Common myeloid progenitor, CD34-positive (primary cell): ENCODE results near the gene CADPS.

Source experiments
- CTCF ChIA-PET: fragments of 350-600 bp; sonication (Branson Sonifier 250); formaldehyde crosslinking; loops from one replicate; lab custom pipeline; 2021; ENCODE audit warnings: antibody characterized with exemption; lab: Charles Lee
- POLR2A ChIA-PET: fragments of 350-600 bp; sonication (Branson Sonifier 250); formaldehyde crosslinking; loops from one replicate; lab custom pipeline; 2021; ENCODE audit warnings: antibody characterized with exemption; lab: Charles Lee
- DNase-seq, 3 donors: peaks; one replicate each; pipeline versions ENCODE4 v3.0.0 to v3.0.0-alpha.2; 2013
- H3K27ac ChIP-seq, 2 experiments: 1 replicate in 1 of 2; 2 replicates in 1 of 2; pipeline ENCODE4 v1.7.0; 2013; ENCODE audit warnings: inconsistent platforms in 2 of 2, low read length in 2 of 2, mild to moderate bottlenecking in 2 of 2, low read depth in 1 of 2, moderate library complexity in 1 of 2; ENCODE audit not compliant: severe bottlenecking in 2 of 2, insufficient read depth in 1 of 2, poor library complexity in 1 of 2
- H3K27me3 ChIP-seq, 5 experiments: replicated peaks in 2 of 5; 1 replicate in 3 of 5; 2 replicates in 2 of 5; pipeline versions ENCODE4 v1.6.1 to v1.7.0; 2013; ENCODE audit warnings: low read length in 4 of 5, mild to moderate bottlenecking in 2 of 5, moderate library complexity in 2 of 5, inconsistent platforms in 1 of 5; ENCODE audit not compliant: insufficient read depth in 5 of 5, control insufficient read depth in 4 of 5
- H3K36me3 ChIP-seq, 4 experiments: 1 replicate in 2 of 4; 2 replicates in 2 of 4; pipeline versions ENCODE4 v1.6.1 to v1.7.0; 2013; ENCODE audit warnings: low read length in 3 of 4, control low read depth in 1 of 4, mild to moderate bottlenecking in 1 of 4; ENCODE audit not compliant: control insufficient read depth in 4 of 4, insufficient read depth in 4 of 4
- H3K4me1 ChIP-seq, 4 experiments: 1 replicate in 3 of 4; 2 replicates in 1 of 4; pipeline versions ENCODE4 v1.6.1 to v1.7.1; 2013; ENCODE audit warnings: low read length in 3 of 4, mild to moderate bottlenecking in 3 of 4, control low read depth in 1 of 4, inconsistent platforms in 1 of 4, moderate library complexity in 1 of 4; ENCODE audit not compliant: control insufficient read depth in 4 of 4, insufficient read depth in 4 of 4; ENCODE audit errors: control extremely low read depth in 1 of 4
- H3K4me3 ChIP-seq, 7 experiments: 1 replicate in 4 of 7; 2 replicates in 3 of 7; pipeline versions ENCODE4 v1.5.1 to v1.7.0; 2013; ENCODE audit warnings: mild to moderate bottlenecking in 7 of 7, low read length in 6 of 7, moderate library complexity in 6 of 7, inconsistent platforms in 2 of 7, low read depth in 2 of 7, control low read depth in 1 of 7; ENCODE audit not compliant: insufficient read depth in 4 of 7, control insufficient read depth in 1 of 7; ENCODE audit errors: extremely low read depth in 1 of 7
- H3K9me3 ChIP-seq, 5 experiments: 1 replicate in 4 of 5; 2 replicates in 1 of 5; pipeline versions ENCODE4 v1.6.1 to v1.7.1; 2013; ENCODE audit warnings: low read length in 4 of 5, mild to moderate bottlenecking in 2 of 5, inconsistent platforms in 1 of 5, low read depth in 1 of 5, moderate library complexity in 1 of 5; ENCODE audit not compliant: control insufficient read depth in 4 of 5, insufficient read depth in 2 of 5; ENCODE audit errors: control extremely low read depth in 1 of 5
- WGBS: methylation state at CpG from one replicate; pipeline ENCODE4 v1.1.5; 2013; ENCODE audit not compliant: insufficient coverage; 5-methylcytosine and 5-hydroxymethylcytosine counted together

The CADPS gene

DNA sequence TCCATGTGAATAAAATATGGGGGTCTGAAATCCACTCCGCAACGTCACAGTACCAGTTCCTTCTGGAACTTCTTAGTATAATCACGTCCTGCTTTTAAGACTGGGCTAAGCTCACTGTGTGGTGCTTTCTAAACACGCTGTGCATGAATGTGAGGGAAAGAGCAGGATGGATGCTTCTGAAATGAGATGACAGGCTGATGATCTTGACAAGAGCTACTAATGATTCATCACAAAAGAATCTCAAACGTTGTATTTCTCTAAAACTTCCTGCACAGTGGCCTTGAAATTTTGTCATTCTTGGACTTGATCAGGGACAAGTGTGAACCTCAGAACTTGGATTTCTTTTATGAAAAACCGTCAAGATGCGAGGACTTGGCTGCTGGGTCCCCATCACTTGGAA, 221.4 kb downstream of the CADPS start:
- 75% methylated on average over 5 of the region's 7 CpGs for whole genome bisulfite sequencing
- CTCF ChIA-PET: no interaction called here
- POLR2A ChIA-PET: no interaction called here

DNA sequence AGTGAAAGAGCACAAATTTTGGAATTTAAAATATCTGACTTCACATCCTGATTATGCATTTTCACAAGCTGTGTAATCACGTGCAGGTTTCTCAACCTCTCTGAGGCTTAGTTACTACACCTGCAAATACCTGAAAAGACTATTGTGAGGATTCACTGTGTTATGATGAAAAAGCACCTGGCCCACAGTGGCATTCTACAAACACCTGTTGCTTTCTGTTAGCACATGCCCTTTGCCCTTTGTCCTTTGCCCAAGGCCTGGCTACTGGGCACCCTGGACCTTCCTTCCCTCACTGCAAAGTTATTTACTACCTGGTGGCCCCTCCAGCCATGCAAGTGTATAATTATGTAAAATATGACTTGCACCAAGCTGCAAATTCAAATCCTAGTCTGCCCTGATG, 227.5 kb downstream of the CADPS start:
- ChIA-PET CTCF (no interaction called here), POLR2A (no interaction called here)
- no peaks in the 10 kb centered on the region for H3K36me3 ChIP-seq
- no peak overlapping the region for H3K27ac ChIP-seq
- H3K9me3 ChIP-seq: no peaks in the 10 kb centered on the region
- no peaks in the 10 kb centered on the region for H3K4me1 ChIP-seq
- H3K4me3 ChIP-seq: no peak overlapping the region
- H3K27me3 ChIP-seq: peaks cover 0 to 2% (median 0%) of the 10 kb centered on the region in 5 experiments
- no CpG with 5 or more reads among the region's 1 CpG for WGBS
- DNase-seq: no peak

More for the DNA sequence above, 221.4 kb downstream of the CADPS start:
- H3K36me3 ChIP-seq: no peaks in the 10 kb centered on the region
- no peaks in the 10 kb centered on the region for H3K4me1 ChIP-seq
- H3K27ac ChIP-seq: no peak overlapping the region
- no peak overlapping the region for H3K4me3 ChIP-seq
- H3K27me3 ChIP-seq: peaks cover 0 to 9% (median 2%) of the 10 kb centered on the region in 5 experiments
- DNase-seq: no peak
- no peaks in the 10 kb centered on the region for H3K9me3 ChIP-seq

DNA sequence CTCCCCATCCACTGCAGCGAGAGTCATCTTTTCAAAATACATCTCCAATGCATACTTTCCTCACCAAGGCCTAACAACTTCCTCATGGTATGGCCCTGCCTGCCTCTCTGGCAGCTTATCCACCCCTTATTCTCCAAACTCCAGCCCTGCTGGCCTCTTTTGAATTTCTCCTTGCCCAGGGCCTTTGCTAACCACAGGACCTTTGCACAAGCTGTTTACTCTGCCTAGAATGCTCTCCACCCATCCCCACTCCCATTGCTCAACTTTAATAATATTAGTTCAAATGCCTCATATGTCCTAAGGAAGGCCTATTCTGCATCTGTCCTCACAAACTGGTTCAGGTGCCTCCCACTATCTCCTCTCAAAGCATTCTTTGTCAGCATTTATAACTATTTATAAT, 230.7 kb downstream of the CADPS start:
- CTCF ChIA-PET: no interaction called here
- Histone ChIP-seq H3K4me1 (no peaks in the 10 kb centered on the region), H3K36me3 (no peaks in the 10 kb centered on the region), H3K27ac (no peak overlapping the region), H3K9me3 (no peaks in the 10 kb centered on the region), H3K4me3 (no peak overlapping the region), H3K27me3 (no peaks in the 10 kb centered on the region)
- POLR2A ChIA-PET: no interaction called here
- DNase-seq: no peak
- 100% methylated on average over 1 of the region's 1 CpG for WGBS

DNA sequence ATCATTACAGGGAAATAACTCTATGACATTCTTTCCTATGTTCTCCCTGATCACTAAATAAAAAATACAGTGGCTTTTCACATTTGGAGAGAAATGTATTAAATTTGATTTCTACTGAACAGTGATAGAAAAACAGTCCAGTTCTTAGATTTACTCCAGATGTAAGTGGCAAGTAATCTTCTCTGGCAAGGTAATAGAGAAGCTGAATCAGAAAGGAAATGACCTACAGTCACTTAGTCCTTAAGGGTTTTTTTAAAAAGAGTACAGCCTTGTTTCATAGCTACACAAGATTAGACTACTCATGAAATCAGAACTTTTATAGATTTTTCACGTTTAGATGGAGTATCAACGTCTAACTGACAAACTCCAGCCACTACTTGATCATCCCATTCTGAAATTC, 236.9 kb downstream of the CADPS start:
- Histone ChIP-seq H3K36me3 (no peaks in the 10 kb centered on the region), H3K4me1 (no peaks in the 10 kb centered on the region), H3K9me3 (no peaks in the 10 kb centered on the region), H3K4me3 (no peak overlapping the region), H3K27ac (no peak overlapping the region), H3K27me3 (peaks cover 0 to 11% (median under 1%) of the 10 kb centered on the region in 5 experiments)
- no peak for DNase-seq
- no CpG with 5 or more reads among the region's 2 CpGs for WGBS
- ChIA-PET POLR2A (no interaction called here), CTCF (no interaction called here)

DNA sequence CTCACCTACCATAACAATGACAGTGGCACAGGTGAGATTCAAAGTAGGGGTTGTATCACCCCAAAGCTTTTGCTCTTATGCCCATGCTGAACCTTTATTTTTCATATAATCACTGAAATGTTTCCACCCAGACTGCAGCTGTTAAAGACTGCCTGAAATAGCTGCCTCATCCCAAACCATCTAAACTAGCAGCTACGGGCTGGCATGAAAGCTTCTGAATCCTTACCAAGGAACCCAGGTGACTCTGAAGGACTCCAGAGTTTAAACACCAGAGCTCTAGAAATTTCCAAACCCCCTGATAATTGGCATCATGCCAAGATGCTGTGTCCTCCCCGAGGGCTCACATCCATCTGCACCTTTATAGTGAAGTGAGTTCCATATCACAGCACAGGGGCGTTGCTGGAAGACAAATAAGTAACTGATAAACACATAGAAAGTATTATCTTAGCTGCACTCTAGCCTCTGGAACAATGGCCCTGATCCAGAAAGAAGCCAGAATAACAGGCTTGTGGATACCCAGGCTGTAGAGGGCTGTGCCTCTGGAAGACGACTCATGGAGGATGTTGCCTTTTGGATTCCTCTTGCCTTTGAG, 238.9 kb downstream of the CADPS start:
- ChIA-PET POLR2A (no interaction called here), CTCF (interaction anchor here (1.3 kb wide), 1 partner anchor 11 kb away, joined by 6 read pairs; no protein-coding TSS in a partner anchor)
- no peaks in the 10 kb centered on the region for H3K9me3 ChIP-seq
- no peaks in the 10 kb centered on the region for H3K36me3 ChIP-seq
- WGBS: 69% methylated on average over 4 of the region's 4 CpGs
- no peaks in the 10 kb centered on the region for H3K4me1 ChIP-seq
- DNase-seq: no peak
- H3K4me3 ChIP-seq: no peak overlapping the region
- H3K27me3 ChIP-seq: peaks cover 0 to 28% (median 6%) of the 10 kb centered on the region in 5 experiments
- H3K27ac ChIP-seq: no peak overlapping the region

DNA sequence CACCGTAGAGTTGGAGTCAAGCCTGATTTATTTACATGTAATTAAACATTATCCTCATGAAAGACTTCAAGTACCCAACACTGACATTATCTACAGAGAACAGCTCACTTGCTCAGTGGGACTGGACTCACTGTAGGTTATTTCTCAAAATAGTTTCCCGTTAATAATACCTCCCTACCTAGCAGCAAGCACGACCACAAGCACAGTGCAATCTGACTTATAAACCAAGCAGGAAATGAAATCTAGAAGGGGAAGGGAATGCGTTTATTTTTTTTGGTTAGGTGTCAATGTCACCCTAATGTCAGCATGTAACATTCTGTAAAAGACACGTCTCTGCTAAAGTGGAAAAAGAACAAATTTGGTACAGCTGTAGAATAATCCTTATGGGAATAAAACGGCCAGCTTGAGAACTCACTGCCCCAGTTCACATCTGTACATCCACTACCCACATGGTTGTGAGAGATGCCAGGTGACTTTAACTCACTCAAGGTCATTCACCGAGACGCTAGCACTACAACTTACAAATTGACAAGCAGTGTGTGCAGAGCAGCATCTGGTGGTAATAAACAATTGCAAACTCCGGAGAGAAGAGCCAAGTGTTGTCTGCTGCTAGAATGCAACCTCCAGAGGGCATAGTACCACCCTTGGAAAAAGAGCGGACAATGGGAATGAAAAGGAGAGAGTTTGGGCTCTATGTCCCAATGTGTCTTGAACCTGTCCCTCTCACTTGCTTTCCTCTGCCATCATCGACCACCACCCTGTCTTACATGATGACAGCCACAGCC, 242.5 kb downstream of the CADPS start:
- Histone ChIP-seq H3K4me1 (no peaks in the 10 kb centered on the region), H3K36me3 (no peaks in the 10 kb centered on the region), H3K27me3 (peaks cover 0 to 34% (median 10%) of the 10 kb centered on the region in 5 experiments), H3K9me3 (no peaks in the 10 kb centered on the region), H3K4me3 (no peak overlapping the region), H3K27ac (no peak overlapping the region)
- ChIA-PET CTCF (no interaction called here), POLR2A (no interaction called here)
- DNase-seq: no peak
- 73% methylated on average over 6 of the region's 11 CpGs for WGBS

DNA sequence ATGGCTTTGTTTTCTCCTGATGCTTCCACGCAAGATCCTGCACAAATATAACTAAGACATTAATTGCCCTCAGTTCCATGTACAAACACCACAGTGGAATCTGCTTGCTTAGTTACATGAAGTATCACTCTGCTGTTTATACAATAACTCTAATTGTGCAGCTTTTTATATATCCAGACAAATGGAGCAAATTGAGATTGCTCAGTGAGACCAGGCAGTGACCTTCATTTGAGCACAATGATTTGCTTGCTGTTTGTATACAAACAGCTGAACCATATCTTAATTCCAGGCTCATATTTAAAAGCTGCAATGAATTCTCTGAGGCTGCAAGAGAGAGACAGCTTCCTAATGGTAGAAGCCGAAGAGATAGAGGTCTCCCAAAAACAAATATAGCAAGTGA, 243.7 kb downstream of the CADPS start:
- peaks cover 0 to 31% (median 12%) of the 10 kb centered on the region in 5 experiments for H3K27me3 ChIP-seq

More for the DNA sequence above, 243.7 kb downstream of the CADPS start:
- CTCF ChIA-PET: no interaction called here
- no peak for DNase-seq
- H3K9me3 ChIP-seq: no peaks in the 10 kb centered on the region
- H3K27ac ChIP-seq: no peak overlapping the region
- POLR2A ChIA-PET: no interaction called here
- no peaks in the 10 kb centered on the region for H3K4me1 ChIP-seq
- no peaks in the 10 kb centered on the region for H3K36me3 ChIP-seq
- no peak overlapping the region for H3K4me3 ChIP-seq
- WGBS: 100% methylated on average over 2 of the region's 2 CpGs
